Activated CD4-positive, CD25-positive, alpha-beta regulatory T cell treated with anti-CD3 and anti-CD28 coated beads, Interleukin-2, amount 50 U/mL, for 72 hours (primary cell): ENCODE data around the gene PDE6H.

ENCODE experiments used
- DNase-seq: peaks from one replicate; pipeline ENCODE4 v3.0.0; 2021

Gene PDE6H

DNA sequence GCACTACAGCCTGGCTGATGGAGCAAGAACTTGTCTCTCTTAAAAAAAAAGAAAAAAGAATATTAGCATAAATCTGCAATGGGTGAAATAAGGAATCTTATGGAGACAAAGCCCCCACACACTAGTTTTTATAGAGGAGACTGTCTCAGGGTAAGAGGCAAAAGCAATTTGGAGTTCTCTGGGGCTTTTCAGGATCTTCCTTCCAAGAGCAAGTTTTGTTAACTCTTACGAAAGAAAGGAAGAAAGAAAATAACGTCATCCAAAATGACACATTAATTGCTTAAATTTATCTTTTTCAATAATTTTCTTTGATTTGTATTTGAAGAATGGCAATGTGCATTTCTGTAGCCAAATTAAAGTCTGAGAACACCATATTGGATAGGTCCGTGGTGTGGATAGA lies 3.8 kb downstream of the PDE6H start:
- no peak for DNase-seq

DNA sequence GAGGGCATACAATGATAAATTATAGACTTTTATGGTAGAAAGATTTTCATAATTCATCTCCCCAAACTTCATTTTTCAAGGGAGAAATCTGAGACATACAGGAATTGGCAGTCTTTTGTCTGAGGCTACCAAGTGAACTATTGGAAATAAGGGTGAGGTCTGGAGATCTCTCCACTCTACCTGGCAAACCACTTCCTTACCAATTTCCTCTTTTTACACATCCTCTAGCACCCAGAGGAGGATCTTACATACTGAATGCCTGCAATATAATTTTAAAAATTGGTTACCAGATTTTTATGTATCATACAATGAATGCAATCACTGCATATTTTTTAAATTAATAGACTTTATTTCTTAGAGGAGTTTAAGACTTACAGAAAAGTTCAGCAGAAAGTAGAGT lies 6.6 kb downstream of the PDE6H start:
- no peak for DNase-seq

DNA sequence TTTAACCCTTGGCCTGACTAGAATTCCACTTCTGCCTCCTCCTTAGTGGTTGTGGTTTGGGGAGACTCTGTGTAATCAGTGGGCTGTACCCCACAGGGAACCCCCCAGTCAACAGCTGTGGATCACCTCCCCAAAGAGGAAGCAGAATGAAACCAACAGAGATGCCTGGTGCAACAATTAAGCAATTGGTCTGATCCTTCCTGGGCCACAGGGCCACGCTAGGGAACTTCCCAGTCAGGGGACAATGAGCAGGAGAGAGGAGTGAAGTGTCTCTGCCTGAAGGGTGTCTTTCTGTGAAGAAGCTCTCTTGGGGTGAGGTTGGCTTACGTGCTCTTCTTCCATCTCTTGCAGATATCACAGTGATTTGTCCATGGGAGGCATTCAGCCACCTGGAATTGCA lies 8.2 kb downstream of the PDE6H start:
- DNase-seq, result no peak

DNA sequence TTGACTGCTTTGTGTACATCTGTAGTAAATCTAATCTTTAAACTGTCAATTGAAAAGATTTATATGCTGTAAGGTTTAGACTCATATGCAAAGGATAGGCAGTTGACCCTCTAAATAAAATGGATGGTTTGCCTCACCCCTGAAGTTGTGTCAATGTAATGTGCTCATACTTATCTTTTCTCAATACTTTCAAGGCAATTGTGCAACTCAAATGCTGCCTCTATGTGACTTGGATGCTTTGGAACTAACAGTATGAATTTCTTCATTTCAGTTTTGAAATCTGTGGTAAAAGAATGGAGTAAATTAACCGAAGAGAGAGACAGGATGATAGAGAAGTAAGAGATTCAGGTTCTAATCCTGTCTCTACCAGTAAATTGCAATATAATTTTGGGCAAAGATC lies 9.7 kb downstream of the PDE6H start:
- no peak for DNase-seq

DNA sequence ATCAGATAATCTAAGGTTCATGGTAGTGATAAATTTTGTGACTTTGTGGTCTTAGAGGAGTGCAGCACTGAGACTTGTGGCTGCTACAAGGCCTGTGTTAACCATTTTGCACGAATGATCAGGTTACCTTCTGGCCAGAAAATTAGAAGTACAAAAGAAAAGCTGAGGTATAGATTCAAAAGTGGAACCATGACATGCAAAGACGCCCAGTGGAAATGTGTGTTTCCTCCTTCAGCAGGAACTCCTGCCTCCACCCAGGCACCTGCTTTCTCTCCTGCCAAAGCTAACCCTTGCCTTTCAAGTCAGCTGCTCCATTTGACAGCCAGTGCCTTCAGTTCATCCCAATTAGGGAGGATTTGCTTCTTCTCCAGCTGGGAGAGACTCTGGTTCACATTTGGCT lies 10.1 kb downstream of the PDE6H start:
- no peak for DNase-seq

DNA sequence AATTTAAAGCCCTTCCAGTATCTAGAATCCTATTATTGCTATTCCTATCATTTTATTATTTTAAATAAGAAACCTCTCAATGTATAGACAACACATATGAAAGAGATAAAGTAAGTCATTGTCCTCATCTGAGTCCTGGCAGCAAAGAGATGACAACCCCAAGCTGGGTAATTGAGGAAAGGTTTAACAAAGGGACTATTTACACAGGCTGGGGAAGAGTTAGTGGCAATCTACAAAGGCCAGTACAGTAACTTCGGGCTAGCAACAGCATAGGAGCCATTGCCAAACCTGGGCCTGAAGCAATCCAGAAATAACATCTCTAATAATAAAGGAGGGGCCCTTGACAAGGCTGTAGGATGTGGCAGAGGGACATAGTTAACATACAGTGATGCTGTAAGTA lies 11.2 kb downstream of the PDE6H start:
- DNase-seq, result no peak

DNA sequence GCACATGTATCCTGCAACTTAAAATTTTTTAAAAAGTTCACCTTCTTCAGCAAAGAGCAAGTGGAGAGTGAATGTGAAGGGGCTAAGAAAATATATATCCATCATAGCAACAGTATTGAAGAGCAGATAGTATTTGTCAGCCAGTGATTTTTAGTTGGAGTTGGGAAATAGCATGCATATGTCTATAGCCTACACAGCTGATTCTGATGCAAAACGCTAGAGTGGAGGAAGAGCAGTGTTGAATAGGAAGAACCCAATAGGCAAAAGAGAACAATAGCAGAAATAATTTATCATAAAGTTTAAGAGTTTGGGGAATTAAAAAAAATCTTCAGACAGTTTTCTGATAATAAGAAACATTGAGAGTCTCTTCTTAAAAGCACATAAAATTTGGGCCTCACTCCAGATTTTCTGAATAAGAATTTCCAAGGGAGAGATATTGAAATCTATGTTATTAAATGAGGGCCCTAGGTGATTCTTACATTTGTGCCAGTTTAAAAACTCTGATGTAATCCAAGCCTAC lies 12.0 kb downstream of the PDE6H start:
- DNase-seq, result no peak

DNA sequence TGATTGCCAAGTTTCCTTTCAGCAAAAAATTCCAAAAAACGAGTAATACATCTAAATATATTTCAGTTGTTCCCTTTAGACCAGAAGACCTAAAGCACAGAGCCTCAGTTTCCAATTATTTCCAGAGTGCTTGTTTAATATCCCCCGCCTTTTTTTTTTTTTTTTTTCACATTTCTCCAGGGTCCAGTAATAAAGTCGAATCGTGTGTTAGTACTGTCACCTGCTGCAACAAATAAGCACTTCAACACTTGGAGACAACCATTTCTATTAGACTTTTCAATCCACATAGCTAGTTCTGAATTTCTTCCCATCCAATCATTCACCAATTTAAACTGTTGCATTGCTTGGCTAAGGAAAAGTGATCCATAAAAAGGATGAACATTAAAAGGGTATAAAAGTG lies 13.6 kb downstream of the PDE6H start:
- no peak for DNase-seq

DNA sequence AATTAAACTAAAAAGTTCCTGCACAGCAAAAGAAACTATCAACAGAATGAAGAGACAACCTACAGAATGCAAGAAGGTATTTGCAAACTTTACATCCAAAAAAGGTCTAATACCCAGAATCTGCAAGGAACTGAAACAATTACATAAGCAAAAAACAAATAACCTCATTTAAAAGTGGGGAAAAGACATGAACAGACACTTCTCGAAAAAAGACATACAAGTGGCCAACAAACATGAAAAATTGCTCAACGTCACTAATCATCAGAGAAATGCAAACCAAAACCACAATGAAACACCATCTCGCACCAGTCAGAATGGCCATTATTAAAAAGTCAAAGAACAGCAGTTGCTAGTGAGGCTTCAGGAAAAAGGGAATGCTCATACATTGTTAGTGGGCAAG lies 15.2 kb downstream of the PDE6H start:
- DNase-seq, result no peak

DNA sequence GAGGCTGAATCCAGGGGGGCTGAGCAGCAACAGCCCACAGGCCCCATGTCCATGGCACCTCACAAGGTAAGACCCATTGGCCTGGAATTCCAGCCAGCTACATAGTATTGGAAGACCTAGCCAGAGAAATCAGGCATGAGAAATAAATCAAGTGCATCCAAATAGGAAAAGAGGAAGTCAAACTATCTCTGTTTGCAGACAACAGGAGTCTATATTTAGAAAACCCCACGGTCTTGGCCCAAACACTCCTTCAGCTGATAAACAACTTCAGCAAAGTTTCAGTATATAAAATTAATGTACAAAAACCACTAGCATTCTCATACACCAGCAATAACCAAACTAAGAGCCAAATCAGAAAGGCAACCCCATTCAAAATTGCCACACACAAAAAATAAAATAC lies 16.9 kb downstream of the PDE6H start:
- no peak for DNase-seq

DNA sequence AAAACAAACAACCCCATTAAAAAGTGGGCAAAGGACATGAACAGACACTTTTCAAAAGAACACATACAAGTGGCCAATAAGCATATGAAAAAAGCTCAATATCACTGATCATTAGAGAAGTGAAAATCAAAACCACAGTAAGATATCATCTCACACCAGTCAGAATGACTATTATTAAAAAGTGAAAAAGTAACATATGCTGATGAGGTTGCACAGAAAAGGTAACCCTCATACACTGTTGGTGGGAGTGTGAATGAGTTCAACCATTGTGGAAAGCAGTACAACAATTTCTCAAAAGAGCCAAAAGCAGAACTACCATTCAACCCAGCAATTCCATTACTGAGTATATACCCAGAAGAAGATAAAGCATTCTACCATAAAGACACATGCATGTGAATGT lies 18.2 kb downstream of the PDE6H start:
- DNase-seq, result no peak

DNA sequence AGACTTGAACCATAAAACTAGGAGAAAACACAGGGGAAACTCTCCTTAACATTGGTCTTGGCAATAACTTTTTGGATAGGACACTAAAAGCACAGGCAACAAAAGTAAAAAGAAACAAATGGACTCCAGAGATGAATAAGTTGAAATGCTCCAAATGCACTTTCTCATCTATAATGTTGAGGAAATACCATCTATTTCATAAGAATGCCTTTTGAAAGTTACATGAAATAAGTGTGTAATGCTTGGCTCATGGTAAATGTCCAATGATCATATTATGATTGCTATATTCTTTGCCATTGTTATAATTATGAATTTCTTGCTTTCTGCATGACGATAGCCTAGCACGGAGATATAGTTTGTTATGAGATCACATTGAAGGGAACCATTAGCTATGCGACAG lies 19.8 kb downstream of the PDE6H start:
- DNase-seq, result no peak

DNA sequence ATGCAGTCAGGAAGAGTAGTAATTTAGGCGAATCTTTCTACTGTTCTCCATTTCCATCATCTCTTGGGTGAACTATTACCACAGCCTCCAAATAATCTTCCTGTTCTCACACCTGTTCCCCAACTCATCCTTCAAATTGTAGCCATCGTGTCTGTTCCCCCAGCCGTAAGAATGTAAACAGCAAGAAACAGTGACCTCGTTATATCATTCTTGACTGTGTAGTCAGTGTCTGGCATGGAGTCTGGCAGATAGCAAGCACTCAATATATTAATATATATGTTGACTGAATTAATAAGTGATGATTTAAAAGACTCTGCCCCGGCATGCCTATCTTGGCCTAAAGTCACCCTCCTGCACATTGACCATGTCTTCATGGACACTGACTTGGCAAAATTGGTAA lies 20.3 kb downstream of the PDE6H start:
- DNase-seq, result no peak

DNA sequence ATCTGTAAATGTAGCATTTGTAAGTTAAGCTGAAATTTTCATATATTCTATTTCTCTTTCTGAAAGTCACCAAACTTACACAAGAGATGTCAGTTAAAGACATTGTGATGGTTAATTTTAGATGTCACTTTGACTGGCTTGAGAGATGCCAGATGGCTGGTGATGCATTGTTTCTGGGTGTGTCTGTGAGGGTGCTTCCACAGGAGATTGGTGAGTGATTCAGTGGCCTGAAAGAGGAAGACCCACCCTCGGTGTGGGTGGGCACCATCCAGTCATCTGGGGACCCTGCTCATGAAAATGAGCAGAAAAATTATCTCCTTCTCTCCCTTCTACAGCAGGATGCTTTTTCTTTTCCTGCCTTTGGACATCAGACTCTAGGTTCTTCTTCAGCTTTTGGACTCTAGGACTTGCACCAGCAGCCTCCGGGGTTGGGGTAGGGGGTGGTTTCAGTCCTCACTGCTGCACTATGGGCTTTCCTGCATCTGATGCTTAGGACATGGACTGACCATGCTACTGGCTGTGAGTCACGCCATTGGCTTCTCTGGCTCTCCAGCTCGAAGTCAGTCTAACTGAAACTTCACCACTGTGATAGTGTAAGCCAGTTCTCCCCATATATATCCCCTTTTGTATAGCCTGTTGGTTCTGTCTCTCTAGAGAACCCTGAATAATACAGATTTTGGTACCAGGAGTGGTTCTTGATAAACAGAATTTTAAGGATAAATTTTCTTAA lies 20.9 kb downstream of the PDE6H start:
- no peak for DNase-seq

DNA sequence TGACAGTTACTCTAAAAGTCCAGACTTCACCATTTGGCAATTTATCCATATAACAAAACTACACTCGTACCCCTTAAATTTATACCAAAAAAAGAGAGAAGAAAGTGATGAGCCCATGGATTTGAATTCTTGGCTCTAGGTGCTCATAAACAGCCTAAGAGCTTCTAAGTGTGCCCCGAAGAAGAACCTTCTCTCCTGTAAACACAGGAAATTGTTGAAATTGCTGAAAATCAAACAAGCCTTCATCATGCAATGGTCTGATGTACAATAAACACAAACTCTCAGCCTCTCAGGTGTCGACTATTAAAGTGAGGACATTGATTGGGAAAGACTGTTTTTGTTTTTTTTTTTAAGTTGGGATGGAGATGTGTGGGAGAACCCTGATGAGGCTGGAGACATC lies 21.8 kb downstream of the PDE6H start:
- DNase-seq, result no peak

DNA sequence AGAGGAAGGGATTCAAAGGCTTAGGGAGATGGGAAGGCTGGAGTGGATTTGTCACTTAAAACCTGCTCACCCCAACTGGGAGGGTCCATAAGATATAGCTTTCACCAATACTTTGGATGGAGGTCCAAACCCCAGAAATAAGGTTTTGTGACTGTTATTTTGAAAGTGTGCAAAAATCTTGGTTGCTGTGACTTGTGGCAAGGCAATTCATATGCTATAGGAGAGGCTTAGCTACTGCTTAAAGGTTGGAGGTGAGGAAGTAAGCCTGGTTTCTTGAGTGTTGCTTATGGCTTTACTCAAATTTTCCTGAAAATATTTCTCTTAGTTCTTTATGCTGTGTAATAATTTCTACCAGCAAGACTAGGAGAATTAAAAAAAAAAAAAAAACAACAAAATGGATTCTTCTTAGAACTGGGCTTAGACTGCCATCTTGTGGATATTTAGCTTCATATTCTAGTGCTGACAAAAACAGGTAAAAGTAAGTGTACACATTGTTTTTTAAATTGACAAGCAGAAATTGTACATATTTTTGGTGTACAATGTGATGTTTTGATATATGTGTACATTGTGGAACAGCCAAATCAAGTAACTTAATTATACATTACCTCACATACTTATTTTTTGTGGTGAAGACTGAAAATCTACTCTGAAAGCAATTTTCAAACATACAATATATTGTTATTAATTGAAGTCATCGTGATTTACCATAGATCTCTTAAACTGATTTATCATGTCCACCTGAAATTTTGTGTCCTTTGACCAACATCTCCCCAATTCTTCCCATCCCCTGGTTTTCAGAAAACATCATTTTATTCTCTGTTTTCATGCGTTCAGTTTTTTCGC lies 23.0 kb downstream of the PDE6H start:
- DNase-seq, result no peak

DNA sequence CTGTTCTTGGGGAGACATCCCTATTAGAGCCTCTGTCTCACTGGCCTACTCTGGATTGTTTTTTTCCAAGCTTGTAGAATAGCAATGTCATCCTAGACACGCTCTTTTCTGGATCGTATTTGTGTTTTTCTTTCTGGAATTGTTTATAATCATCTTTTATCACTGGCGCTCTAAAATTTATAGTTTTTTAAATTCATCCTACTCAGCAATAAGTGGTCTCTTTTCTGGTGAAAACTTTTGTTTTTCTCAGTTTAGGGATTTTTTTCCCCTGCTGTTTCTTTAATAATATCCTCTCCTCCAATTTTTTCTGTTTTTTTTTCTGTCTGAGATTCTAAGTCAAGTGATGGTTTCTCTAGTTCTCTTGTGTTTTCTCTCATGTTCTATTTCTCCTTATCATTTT lies 25.2 kb downstream of the PDE6H start:
- DNase-seq, result no peak

DNA sequence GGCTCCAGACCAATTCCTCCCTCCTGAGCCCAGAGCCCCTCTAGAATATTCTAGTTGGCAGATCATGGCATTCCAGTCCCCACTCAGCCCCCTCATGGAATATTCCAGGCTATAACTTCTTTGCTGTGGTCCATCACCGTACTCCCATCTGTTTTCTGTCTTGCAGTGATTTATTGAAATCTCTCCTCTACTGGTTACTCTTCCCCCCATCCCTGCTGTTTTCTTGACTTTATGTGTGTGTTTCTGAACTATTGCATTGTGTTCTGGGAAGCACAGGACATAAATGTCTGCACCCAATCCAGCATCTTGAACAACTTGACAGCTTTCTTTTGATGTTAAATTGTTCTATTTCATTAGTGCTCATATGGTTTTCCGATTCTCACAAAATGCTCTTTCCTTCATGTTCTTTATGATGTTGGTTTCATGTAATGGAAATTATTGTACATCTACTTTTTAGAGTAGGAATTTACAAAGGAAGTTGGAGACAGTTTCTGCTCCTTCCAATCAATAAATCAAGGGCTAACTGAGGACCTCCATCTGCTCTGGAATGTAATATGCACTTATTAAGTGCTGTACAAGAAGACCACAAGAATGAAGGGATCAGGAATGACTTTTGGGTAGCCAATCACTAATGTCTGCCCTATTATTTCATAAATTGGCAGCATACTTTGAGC lies 26.3 kb downstream of the PDE6H start:
- no peak for DNase-seq

DNA sequence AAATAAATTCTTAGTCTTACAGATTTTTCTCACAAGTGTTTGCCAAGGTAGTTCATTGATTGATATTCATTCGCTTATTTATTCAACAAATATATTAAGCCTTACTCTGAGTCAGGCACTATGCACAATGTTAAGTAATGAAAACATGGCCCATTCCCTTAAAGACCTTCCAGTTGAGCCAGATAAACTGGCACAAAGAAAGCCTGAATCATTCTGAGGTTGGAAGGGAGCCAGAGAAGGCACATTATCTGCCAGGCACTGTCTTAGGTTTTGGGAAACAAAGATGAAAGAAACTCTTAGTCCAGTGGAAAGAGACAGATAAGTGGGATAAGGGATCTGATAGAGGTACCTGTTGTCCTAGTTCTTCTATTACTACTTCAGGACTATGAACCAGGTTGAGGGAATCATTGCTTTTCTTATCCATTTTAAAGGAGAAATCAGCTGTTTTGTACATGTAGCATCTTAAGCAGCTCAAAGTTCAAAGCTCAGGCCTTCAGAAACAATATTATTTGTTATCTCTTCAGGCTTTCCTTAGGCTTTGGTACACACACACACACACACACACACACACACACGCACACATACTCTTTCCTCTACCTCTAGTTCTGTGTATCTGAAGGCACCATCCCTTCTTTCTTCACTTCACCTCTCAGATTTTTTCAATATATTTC lies 27.0 kb downstream of the PDE6H start:
- DNase-seq, result no peak

DNA sequence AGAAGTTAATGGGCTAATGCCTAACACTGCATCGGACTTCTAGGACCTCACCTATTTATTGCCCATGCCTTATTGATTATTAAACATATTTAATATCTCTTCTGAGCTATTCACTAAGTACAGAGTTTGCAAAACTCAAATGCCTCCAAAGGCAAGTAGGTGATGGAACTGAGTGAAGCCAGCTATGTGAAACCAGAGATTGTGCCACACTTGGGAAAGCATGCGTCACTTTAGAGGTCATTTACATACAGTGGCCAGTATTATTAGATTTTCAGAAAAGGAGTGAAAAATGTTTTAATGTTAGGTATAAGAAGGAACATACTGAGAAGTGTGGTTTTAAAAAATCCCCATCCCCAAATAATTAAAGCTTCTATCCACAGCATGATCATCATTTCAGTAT lies 27.7 kb downstream of the PDE6H start:
- DNase-seq, result no peak

DNA sequence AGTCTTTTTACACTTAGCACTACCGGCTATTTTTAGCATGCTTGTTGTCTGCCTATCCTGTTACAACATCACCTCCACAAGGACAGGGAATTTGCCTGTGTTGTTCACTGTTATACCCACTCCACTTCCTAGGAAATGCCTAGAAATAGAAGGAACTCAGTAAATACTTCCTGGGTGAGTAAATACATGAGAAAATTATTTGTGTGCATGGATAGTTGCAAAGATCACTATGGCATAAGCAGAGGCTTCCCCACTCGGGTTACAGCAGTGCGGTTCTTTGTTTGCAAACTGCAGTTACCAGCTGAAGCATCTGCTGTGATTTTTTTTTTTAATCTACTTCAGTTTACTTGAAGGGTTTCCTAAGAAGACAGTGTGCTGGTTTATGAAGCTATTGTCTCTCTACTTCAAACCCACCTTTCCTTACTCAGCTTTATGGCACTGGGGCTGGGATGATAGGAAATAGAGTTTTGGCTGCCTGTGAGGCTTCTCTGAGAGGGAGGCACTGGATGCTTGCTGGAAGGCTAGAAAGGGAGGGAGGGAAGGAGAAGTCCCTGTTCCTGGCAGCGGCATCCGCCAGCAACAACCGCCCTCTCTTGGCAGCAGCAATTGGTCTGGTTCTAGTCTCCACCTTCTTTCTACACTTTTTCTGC lies 29.0 kb downstream of the PDE6H start:
- DNase-seq, result no peak

DNA sequence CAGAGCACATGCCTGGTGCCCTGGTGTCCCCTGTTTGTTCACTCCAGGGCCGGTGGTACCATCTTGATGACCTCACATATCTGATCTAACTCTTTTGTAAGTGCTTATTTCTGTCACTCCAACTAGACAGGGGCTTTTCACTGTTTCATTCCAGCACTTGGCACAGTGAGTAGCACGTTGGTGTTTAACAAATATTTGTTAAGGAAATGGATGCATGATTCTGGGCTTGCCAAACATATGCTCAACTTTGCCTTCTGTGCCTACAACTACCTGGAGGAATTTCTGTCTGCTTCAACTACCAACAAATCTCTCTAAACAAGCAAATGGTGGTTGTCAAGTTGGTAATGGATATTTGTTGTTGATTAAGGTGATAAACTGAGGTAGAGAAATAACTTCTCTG lies 31.6 kb downstream of the PDE6H start:
- no peak for DNase-seq

DNA sequence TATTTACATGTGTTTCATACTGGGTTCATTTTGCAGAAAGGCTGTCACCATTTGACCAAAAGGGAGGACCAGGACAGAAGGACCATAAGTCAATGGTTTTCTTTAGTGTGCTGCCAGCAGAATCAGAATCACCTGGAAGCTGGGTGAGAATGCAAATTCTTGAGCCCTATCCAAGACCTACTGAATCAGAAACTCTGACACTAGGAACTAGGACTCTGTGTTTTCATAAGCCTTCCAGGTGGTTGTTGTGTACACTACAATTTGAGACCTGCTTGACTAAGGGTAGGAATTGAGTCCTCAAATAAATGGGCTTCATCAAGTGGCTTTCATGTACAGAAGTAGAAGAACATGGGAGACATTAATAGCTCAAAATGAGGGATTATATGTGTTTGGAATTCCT lies 32.2 kb downstream of the PDE6H start:
- no peak for DNase-seq
